HG02884 (cell line): ENCODE measurements around the gene CUL1.
"Not testable (repeated sequence)": the region's sequence is repeated elsewhere in the genome, so short reads cannot be mapped to it uniquely, and the experiment has no call there.

Source experiments
- ATAC-seq: cut with Tn5 transposase; IDR thresholded peaks from one replicate; pipeline ENCODE4 v1.9.1; 2021; ENCODE audit warnings: mild to moderate bottlenecking, moderate library complexity; ENCODE audit not compliant: unreplicated experiment

The CUL1 gene

DNA sequence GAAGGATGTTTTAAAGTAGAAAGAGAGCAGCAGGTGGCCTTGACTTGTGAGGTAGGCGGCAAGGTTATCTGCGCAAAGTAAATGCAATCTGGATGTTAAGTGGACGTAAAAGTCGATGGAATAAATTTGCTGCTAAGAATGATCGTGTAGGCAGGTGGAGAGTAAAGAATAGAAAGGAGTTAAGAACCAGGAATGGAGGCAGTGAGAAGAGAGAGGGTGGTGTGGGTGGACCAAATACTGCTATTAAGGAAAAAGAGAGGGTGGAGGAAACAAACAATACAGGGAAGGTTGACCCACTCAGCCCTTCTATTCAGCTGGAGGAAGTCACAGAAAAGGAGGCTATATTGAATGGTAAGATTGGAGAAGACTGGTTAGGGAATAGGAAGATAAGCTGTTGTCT is 1.9 kb upstream of the CUL1 start:
- no peak for ATAC-seq

DNA sequence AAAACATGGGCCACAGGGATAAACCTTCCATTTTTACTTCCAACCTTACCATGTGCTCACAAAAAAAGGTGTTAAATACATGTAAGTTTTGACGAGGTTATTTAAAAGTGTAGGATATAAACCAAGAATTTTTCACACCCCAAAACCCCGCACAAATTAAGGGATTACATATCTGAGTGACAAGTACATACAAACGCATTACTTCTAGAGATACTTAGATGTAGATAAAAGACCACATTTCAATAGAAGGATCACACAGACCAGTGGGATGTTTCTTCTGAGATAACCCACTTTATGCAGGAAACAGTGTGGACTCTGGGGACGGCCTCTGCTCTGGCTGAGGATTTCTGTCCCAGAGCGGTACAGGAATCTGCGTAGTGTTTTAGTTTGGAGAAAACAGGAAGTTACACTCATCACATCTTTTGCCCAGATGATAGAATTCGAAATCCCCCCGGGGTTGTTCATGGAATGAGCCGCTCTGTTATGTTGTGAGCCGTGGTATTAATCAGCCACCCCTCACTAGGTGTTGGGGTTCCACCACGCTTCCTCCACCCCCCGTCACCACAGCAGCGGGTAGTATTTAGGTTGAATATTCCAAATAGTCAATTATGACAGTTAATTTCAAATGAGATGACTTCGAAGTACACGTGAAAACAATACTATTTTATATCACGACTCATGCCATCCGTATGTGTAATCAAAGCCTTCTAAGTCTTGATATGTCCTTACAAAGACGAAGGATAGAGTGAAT is 1.3 kb upstream of the CUL1 start:
- no peak for ATAC-seq

DNA sequence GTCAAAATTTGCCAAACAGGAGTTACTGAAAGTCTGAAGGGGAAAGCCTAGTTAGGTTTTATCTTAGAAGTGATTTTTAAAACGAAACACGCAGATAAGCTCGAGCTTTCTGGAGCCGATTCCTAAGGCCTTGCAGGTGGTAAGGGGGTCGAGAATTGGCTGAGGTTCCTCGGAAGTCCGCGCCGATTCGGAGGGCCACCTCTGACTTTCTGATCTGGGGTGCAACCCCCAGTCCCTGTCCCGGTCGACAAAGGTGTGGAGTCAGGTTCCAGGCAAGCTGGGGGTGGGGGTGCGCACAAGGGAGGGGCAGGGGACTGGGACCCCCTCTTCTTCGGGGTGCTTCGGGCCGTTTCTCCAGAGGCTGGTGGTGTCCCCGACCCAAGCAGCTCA is 701 bp upstream of the CUL1 start:
- peak; percentile 2 for ATAC-seq

DNA sequence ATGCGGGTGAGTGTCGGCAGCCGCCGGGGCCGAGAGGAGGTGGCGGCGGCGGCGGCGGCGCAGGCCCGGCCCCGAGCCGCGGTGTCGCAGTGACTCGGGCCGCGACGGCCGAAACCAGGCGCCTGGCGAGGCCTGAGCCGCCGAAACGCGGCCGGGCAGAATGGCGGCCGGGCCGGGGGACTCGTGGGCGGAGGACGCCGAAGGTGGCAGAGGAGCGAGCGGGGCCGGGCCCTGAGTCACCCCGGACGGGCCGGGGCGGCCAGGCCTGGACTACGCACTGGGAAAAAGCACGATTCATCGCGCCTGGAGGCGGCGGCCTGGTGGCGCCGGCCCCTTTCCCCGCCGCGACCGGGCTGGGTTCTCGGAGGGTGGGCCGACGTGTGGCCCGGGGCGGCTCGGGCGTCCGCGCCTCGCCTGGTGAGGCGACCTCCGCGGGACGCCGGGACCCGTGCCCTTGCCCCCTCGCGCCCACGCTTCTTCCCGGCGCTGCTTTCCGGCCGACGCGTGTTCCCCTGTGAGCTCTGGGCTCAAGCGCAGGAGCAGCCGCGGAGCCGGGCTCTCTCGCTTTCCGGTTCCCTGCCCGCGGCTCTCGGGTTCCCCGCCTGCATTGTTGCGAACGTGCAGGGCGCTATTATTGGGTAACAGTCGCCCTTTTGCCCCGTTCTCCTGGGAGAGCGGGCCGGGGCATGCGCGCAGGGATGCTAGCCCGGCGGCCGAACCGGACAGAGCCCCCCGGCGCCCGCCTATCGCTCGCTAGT is 500 bp downstream of the CUL1 start:
- peak; percentile 29 for ATAC-seq

DNA sequence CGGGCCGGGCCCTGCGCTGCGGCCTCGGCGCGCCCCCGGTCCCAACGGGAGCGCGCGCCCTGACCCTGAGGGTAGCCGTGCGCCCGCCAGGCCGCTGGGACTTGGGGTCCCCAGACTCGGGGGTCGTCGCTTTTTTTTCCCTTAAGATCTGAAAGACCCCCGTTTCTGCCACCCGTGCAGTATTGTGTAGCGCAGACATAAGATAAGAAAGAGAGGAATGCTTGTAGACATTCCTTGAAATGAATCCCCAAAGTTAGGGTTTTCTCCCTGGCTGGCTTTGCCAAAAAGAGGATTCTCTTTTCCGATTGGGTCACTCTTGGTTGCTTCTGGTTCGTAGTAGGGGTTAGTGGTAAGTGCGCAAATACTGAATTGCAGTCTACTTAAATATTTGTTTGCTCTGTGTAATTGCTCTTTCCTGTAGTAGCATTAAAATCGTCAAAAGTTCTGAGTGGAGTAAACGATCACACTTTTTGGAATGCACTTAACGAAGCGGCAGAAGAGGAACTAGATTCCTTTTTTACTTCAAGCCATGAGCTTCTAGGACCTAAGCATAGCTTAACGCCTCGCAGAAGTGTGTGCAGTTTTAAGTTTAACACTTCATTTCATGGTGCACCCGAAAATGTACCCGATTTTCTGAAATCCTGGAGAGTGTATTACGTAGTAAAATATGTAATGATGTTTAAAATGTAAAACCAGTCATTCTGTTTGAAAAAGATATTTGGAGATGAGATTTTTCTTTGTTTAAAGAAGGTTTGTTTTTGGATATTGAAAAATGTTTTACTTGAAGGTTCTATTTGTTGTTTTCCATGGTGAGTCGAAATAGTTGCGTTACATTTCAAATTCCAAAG is 1.3 kb downstream of the CUL1 start:
- peak; percentile 24 for ATAC-seq

DNA sequence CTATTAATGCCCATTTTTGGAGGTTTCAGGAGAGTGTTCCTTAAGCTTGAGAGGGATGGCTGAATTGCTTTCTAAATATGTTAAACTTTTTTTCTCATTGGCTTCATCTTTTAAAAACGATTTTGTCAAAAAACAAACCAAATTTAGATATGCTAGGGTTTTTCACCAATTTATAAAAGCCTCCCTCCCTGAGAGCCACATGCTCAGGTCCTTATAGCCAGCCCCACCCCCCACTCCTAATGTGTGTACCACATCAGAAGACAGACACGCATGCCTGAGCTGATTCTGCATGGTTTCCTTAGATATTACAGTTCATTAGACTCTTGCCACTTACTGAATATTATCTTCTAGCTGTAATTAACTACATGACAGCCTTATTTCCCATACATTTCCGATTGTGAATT is 2.0 kb downstream of the CUL1 start:
- no peak for ATAC-seq

DNA sequence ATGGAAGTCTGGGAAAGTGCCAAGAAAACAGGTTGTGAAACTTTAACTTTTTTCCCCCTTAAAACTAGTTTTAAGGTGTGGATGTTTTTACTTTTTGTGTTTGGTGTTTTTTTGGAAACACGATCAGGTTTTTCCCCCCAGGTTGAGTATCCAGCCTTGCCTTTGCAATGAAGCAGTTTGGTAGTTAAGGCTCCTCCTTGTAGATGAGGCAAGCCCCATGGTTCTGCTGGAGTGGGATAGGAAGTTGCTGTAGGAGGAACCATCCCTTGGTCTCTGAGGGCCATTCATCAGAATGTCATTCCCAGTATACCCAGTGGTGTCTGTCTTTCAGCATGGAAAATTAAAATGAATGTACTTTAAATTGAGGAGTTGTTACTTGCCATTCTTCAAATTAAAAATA is 2.7 kb downstream of the CUL1 start:
- ATAC-seq: no peak

DNA sequence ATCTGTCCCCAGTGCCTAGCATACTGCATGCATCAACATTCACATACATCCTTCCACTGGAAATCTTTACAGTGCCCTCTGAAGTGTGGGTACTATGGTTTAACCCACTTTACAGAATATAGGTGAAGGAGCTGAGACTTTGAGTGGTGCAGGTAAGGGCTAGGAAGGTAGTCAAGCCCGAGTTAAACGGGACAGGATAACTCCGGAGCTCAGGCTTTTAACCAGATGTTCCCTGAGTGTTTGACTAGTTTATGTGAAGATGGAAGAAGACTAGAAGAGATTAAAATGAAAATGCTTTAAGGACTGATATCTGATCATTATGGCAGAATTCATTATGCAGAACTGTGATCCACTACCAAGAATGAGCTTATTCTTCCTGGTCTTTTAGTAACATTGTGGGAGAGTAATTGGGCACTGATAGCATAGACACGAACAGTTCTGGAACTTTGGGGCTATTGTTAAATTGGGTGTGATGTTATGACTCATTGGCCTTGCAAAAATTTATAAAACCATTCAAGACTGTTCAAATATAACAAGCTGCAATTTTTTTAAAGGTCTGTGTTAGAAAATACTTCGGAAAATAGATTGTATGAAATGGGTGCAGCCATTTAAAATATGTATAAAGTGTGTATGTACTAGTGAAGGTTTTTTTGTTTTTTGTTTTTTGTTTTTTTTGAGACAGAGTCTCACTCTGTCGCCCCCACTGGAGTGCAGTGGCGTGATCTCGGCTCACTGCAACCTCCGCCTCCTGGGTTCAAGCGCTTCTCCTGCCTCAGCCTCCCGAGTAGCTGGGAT is 4.4 kb downstream of the CUL1 start:
- no peak for ATAC-seq

DNA sequence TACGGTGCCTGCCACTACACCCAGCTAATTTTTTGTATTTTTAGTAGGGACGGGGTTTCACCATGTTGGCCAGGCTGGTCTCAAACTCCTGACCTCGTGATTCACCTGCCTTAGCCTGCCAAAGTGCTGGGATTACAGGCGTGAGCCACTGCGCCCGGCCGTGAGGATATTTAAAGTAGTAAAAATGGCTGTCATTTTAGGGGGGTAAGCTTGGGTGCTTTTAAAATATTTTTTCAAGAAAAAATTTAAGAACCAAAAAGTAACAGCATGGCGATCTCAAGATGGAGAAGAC is 4.9 kb downstream of the CUL1 start:
- not testable (repeated sequence) for ATAC-seq

DNA sequence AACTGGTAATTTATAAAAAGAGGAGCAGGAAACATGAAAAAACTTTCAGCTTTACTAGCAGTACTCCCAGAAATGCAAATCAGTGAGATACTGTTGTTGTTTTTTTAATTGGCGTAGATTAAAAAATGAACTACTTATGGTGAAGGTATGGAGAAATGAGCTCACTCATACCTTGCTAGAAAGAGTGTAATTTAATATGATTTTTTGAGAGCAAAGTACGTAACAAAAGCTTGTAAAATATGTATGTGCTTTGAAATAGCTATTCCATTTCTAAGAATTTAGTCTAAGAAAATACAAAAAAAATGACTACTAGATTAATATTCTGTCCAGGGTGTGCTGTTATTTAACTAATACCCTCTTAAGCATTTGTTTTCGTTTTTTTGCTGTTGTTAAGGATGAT is 5.5 kb downstream of the CUL1 start:
- no peak for ATAC-seq

DNA sequence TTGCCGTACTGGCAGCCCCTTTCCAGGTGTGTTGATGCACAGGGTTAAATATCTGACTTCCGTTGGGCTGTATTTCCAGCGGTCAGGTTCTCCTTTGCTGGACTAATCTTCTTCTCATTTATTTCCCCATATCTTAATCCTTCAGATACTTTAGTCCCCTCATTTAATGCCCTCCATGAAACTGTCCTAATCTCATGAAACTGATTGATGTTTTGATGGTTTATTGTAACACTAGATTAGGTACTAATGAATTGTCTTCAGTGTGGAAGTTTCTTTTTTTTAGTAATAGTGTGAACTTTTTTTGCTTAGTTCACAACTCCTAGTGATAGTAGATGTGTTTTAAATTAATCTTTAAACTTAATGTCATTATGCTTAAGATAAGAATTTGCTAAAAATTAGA is 6.3 kb downstream of the CUL1 start:
- no peak for ATAC-seq

DNA sequence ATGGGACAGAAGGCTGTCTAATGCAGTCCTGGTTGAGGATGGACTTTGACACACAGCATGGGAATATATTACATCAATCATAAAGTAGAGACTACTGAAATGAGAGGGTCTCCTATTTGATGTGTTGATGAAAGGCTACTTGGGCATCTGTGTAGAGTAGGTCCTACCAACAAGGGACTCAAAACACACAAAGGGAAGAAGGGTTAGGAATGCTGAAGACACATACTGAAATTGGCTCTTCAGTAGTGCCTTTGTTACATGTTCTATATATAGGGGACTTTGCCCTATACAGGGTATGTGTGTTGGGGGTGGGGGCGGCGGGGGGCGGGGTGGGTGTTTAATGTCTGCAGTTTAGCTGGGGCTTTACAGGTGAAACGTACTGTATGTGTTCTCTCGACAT is 7.7 kb downstream of the CUL1 start:
- no peak for ATAC-seq

DNA sequence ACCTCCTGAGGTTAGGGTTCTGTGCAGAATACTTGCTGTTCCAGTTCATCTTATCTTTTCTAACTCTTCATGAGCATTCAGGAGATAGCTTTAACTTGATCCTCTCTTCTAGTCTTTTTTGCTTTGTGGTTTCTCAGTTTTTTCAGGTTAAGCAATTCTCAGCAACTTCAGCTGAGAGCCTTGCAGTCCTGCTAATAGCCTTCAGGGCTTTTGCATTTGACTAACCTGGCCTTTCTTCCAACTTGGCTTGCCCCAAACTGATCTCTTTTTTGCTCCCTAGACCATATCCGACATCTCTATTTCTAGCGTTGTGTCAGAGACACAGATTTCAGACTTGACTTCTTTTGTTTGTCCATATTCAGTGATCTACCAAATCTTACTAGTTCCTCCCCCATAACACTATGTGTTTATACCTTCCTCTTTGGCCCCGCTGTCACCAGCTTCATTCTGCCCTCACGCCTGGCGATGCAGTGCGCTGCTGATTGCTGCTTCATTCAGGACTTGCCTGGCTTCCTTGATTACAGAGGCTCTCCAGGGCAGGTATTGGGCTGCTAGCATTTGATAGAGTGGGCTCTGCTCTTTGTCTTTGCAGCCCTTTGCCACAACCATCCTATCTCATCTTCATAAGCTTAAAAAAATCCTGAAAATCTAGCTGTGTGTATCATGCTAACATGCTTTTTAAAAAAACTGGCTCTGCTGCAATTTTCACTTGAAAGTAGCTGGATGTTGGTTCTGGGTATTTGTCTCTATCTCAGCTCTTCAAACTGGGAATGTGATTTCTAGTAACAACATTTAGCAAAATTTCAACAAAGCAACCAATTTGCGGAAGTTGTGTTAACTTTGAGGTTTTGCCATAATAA is 9.6 kb downstream of the CUL1 start:
- ATAC-seq: no peak

DNA sequence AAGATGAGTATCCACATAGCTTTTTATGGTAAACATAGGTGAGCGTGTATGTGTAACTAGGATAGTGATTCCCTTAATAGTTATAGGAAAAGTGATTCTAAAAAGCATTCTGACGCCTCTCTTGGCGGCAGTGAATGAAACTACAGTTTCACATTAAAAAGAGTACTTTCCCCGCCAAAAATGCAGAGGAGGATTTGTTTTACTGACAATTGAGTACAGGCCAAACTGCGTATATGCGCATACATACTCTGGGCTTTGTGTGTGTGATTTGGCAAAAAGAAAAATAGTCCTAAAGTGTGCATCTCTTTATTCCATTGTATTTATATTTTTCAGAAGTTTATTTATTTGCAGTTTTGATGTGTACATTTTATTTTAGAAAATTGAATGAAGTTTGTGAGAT is 10.3 kb downstream of the CUL1 start:
- ATAC-seq: no peak

DNA sequence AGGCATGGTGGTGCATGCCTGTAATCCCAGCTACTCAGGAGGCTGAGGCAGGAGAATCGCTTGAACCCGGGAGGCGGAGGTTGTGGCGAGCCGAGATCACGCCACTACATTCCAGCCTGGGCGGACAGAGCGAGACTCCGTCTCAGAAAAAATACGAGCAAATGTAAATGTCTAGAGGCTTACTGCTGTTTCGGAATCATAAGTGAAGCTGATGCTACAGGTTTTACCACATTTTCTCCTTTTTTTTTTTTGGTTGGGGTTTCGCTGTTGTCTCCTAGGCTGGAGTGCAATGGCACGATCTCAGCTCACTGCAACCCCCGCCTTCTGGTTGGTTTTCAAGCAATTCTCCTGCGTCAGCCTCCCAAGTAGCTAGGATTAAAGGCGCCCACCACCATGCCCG is 11.7 kb downstream of the CUL1 start:
- not testable (repeated sequence) for ATAC-seq

DNA sequence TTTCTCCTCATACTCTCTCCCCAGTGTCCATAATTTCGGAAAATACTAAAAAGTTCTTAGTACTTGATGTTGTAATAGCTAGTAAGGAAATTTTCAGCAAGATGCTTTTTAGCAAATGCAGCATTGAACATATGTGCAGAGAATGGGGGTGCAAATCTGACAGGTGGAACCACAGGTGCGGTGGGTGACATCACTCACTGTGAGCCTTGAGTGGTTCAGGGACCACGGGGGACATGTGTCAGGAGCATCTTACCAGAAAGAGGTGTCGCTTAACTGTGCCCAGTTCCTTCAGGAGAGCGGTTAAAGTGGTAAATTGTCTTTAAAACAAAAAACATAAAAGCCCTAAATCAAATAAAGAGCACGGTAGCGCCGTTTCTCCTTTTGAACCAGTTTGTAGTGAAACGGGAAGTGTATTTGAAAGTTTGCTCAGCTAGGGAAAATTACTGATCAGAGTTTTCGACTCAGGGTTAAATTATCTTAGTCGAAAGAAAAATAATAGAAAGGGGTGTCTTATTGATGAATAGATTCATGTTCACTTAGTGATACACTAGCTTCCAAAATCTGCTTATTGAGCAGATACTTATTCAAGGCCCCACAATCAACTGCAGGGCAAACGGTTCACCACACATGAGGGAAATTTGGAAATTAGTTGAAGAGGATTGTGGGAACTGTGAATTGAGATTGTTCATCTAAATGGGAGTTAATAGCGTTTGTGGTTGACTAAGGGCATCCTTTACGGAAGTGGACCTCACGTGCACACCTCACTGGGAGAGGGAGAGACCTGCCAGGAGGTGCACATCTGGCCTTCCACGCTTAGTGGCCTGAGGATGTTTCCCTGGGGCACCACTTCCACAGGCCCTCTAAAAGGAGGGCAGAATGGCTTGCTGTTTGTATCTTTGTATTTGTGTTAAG is 12.7 kb downstream of the CUL1 start:
- peak; percentile 44 for ATAC-seq

DNA sequence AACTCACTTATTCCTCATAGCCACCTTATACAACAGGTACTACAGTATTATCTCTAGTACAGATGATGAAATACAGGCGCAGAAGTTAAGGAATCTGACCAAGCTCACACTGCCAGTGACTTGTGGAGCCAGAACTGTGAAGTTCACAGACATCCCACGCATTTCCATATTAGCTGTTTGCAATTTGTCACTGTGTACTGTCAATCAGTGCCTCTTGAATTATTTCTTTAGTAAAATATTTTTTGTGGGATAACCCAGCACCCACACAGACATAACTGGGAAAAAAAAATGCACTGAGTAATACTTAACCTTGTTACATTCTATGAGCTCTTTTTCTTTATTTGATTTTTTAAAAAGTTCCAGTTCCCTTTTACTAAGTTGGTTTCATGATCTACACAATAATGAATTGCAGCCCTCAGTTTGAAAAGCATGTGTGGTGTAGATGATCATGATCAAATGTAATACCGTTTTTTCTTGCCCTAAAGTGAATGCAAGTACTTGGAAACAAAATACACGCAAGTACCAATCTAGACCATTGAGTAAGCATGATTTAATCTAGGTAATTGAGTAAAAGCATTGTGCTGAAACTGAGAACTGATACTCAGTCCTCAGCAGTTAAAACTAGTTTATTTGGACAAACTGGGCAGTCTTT is 14.1 kb downstream of the CUL1 start:
- ATAC-seq: no peak

DNA sequence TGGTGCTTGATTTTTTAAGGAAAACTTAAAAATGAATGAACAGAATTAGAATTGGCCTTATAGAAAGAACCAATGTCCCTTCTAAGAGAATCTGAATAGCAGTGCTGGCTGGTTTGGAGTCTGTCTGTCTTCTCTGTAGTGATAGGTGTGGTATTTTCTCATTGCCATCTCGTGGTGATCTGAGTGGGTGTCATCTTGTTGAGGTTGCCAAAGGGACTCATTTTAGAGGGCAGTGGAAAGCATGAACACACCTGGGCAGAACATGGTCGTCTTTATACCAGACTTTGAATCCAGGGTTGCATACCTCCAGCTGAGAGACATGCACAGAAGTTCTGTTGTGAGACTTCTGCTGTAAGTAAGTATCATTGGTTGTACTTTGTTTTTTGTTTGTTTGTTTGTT is 15.8 kb downstream of the CUL1 start:
- ATAC-seq: no peak

DNA sequence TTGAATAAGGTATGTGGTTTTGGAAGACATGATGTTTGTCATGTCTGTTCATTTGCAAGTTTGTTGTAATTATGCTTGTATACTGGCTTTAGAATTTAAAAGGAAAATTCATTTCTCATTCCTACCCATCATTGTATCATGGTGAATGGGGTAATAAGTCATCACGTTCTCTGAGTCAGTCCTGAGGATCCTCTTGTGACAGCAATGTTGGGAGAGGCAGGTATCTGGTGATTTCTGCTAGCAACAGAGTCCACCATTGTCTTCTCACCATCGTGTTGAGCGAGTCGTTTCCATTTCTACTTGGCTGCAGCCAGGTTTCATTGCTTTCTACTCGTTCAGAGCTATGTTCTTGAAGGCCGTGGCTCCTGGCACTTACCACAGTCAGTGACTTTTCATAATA is 16.3 kb downstream of the CUL1 start:
- no peak for ATAC-seq
